ENCODE measurements around the gene SPAG6.

- TF ChIP-seq CTCF (conservative IDR thresholded peaks at IDR 0.05; ENCODE audit: low read depth, low read length) (no peak), POLR2A (IDR thresholded peaks at IDR 0.05; ENCODE audit: low read depth, low read length) (no peak), SMC3 (IDR thresholded peaks at IDR 0.05; ENCODE audit: low read depth, low read length) (no peak), MXI1 (IDR thresholded peaks at IDR 0.05; ENCODE audit: borderline replicate concordance, low read depth, low read length) (peak; percentile 94), USF2 (IDR thresholded peaks at IDR 0.05; ENCODE audit: low read depth, low read length) (no peak), MAFK (IDR thresholded peaks at IDR 0.05; ENCODE audit: low read depth, low read length) (no peak), RFX5 (IDR thresholded peaks at IDR 0.05; ENCODE audit: low read depth, low read length) (no peak), CHD1 (IDR thresholded peaks at IDR 0.05; ENCODE audit: low read depth, low read length) (no peak), CEBPB (IDR thresholded peaks at IDR 0.05; ENCODE audit: low read depth, low read length) (no peak), RCOR1 (IDR thresholded peaks at IDR 0.05; ENCODE audit: insufficient replicate concordance, low read length) (no peak), NFE2L2 (IDR thresholded peaks at IDR 0.05; ENCODE audit: low read depth, low read length) (no peak)
- TF ChIP-seq, protein P1, sequence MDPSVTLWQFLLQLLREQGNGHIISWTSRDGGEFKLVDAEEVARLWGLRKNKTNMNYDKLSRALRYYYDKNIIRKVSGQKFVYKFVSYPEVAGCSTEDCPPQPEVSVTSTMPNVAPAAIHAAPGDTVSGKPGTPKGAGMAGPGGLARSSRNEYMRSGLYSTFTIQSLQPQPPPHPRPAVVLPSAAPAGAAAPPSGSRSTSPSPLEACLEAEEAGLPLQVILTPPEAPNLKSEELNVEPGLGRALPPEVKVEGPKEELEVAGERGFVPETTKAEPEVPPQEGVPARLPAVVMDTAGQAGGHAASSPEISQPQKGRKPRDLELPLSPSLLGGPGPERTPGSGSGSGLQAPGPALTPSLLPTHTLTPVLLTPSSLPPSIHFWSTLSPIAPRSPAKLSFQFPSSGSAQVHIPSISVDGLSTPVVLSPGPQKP (IDR thresholded peaks at IDR 0.05; ENCODE audit: borderline replicate concordance, low read depth, low read length): no peak
Measured at GRCh38 chr10:22321156-22321923, 24.0 kb upstream of the SPAG6 start.
